Measurements from ENCODE around the gene ME1.

DNA sequence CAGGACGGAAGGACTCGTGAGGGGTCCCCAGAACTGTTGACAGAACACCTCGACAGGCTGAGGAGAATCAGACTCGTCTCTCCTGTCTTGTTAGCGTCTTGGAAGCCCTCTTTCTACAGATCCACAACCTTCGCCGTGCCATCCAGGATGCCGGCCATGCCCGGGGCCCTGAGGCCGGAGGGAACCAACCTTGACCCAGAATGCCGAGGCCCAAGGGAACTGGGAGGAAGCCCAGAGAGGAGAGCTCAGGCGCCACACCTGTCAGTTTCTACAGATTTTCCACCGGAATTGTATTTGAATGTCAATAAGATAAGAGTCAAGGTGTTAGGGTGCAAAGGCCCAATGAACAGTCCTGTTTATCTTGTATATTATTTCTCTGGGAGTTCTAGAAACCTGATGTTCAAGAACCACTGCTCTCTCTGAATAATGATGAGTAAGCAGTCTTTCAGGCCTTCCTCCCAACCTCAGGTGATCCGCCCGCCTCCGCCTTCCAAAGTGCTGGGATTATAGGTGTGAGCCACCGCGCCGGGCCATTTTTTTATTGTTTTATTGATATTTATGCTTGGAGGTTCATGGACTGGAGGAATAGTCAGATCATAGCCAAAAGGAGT is 799 bp upstream of the ME1 start:
- no peak for TF ChIP-seq POLR2AphosphoS5 (IDR thresholded peaks at IDR 0.05)
- TF ChIP-seq CTCF (IDR thresholded peaks at IDR 0.05) = no peak
- no peak for TF ChIP-seq POLR2A (IDR thresholded peaks at IDR 0.05)

All from breast epithelium (tissue), 3 donors.